HCT116 (cell line): ENCODE measurements around the gene NCOR1. TPM values are rescaled to one million over a fixed set of nuclear protein-coding genes. Genes with fewer than 3 reads are reported as not detected.

ENCODE experiments used
- ATAC-seq: fragments of 200-7000 bp; cut with Tn5 transposase; 2 replicates; pipeline ENCODE4 v1.9.1; 2020; ENCODE audit warnings: mild to moderate bottlenecking, moderate library complexity
- BruUV-seq: library from RNA; stranded (reverse); fragments of 400-500 nt; replicated peaks from 2 replicates; lab custom pipeline; 2021; lab: Mats Ljungman, UMichigan
- CTCF ChIA-PET: fragments of 300-600 bp; sonication (Branson Sonifier 250); formaldehyde crosslinking; loops from one replicate; lab custom pipeline; 2021; ENCODE audit warnings: antibody characterized with exemption; lab: Charles Lee
- POLR2A ChIA-PET: fragments of 300-600, 350-600 bp; sonication (Branson Sonifier 250); formaldehyde crosslinking; loops from one replicate; lab custom pipeline; 2021; ENCODE audit warnings: antibody characterized with exemption; lab: Charles Lee
- RAD21 ChIA-PET, 2 experiments: fragments of 300-600 bp; sonication (Branson Sonifier 250); formaldehyde crosslinking; loops; one replicate each; lab custom pipeline; 2023; ENCODE audit warnings: low total read pairs in 2 of 2; ENCODE audit not compliant: uncharacterized antibody in 2 of 2, unreplicated experiment in 2 of 2, low non-redundant PET in 1 of 2; lab: Charles Lee
- DNase-seq: peaks from one replicate; pipeline ENCODE4 v3.0.0-alpha.2; 2010; ENCODE audit warnings: low read depth, low spot score
- H2AFZ ChIP-seq: fragments of 200-600 bp; shearing (Covaris generic), sonication (generic); 2 replicates; pipeline ENCODE4 v1.6.1; 2017; ENCODE audit warnings: low read depth, mixed run types, mixed read lengths, antibody characterized with exemption, low read length; ENCODE audit not compliant: poor library complexity, severe bottlenecking
- H3K27ac ChIP-seq: 2 replicates; pipeline ENCODE4 v1.5.1; 2012; ENCODE audit warnings: low read depth, low read length
- H3K27me3 ChIP-seq: fragments of 200-600 bp; sonication (generic); 2 replicates; pipeline ENCODE4 v1.6.1; 2016; ENCODE audit warnings: mixed run types, low read length, mixed read lengths; ENCODE audit not compliant: insufficient read depth
- H3K36me3 ChIP-seq, 2 experiments: fragments of 200-500 bp in 1 of 2; fragments of 200-600 bp in 1 of 2; sonication (Bioruptor generic) in 1 of 2; sonication (generic) in 1 of 2; 2 replicates each; pipeline versions ENCODE4 v1.5.1 to v1.6.1; 2014 to 2016; ENCODE audit warnings: low read length in 2 of 2, inconsistent platforms in 1 of 2, mixed read lengths in 1 of 2, mixed run types in 1 of 2; ENCODE audit not compliant: insufficient read depth in 2 of 2, control insufficient read depth in 1 of 2
- H3K4me1 ChIP-seq, 2 experiments: fragments of 200-600 bp in 1 of 2; sonication (generic) in 1 of 2; 2 replicates each; pipeline versions ENCODE4 v1.5.1 to v1.6.1; 2012 to 2017; ENCODE audit warnings: low read length in 2 of 2, inconsistent platforms in 1 of 2, mild to moderate bottlenecking in 1 of 2, mixed read lengths in 1 of 2, mixed run types in 1 of 2, moderate library complexity in 1 of 2; ENCODE audit not compliant: insufficient read depth in 2 of 2, control insufficient read depth in 1 of 2
- H3K4me2 ChIP-seq: fragments of 200-600 bp; sonication (generic); 2 replicates; pipeline ENCODE4 v1.6.1; 2017; ENCODE audit warnings: mixed run types, low read length, mixed read lengths
- H3K4me3 ChIP-seq, 2 experiments: fragments of 200-600 bp in 1 of 2; sonication (generic) in 1 of 2; replicated peaks in 1 of 2; 2 replicates each; pipeline ENCODE4 v1.5.1; 2011 to 2016; ENCODE audit warnings: low read length in 2 of 2, control low read depth in 1 of 2, low read depth in 1 of 2, mild to moderate bottlenecking in 1 of 2, mixed read lengths in 1 of 2, mixed run types in 1 of 2
- H3K79me2 ChIP-seq: fragments of 200-600 bp; sonication (generic); 2 replicates; pipeline ENCODE4 v1.6.1; 2017; ENCODE audit warnings: mild to moderate bottlenecking, mixed run types, low read length, moderate library complexity, mixed read lengths; ENCODE audit not compliant: insufficient read depth
- H3K9ac ChIP-seq: fragments of 200-600 bp; sonication (generic); 2 replicates; pipeline ENCODE4 v1.6.1; 2016; ENCODE audit warnings: low read length, mixed read lengths
- H3K9me2 ChIP-seq: fragments of 200-600 bp; sonication (generic), shearing (Covaris generic); 2 replicates; pipeline ENCODE4 v1.6.1; 2017; ENCODE audit warnings: mixed run types, mild to moderate bottlenecking, moderate library complexity; ENCODE audit not compliant: insufficient read depth
- H3K9me3 ChIP-seq, 2 experiments: fragments of 200-500 bp in 1 of 2; fragments of 200-600 bp in 1 of 2; sonication (Bioruptor generic) in 1 of 2; sonication (generic) in 1 of 2; 2 replicates each; pipeline ENCODE4 v1.6.1; 2014 to 2017; ENCODE audit warnings: low read length in 2 of 2, mixed read lengths in 2 of 2, inconsistent platforms in 1 of 2, low read depth in 1 of 2, mild to moderate bottlenecking in 1 of 2, mixed run types in 1 of 2, moderate library complexity in 1 of 2; ENCODE audit not compliant: control insufficient read depth in 1 of 2, insufficient read depth in 1 of 2
- H4K20me1 ChIP-seq: fragments of 200-600 bp; sonication (generic), shearing (Covaris generic); 2 replicates; pipeline ENCODE4 v1.6.1; 2017; ENCODE audit warnings: mixed run types, mild to moderate bottlenecking, moderate library complexity; ENCODE audit not compliant: insufficient read depth
- CEBPB ChIP-seq: IDR thresholded peaks from 2 replicates; pipeline ENCODE4 v1.6.1; 2012; ENCODE audit warnings: low read depth
- CTCF ChIP-seq, 3 experiments: fragments of 200-600 bp in 1 of 3; sonication (generic) in 1 of 3; IDR thresholded peaks in 2 of 3; conservative IDR thresholded peaks in 1 of 3; 2 replicates each; pipeline ENCODE4 v1.5.1; 2012 to 2017; ENCODE audit warnings: low read depth in 2 of 3, low read length in 2 of 3, antibody characterized with exemption in 1 of 3, borderline replicate concordance in 1 of 3, control low read depth in 1 of 3, mild to moderate bottlenecking in 1 of 3, mixed read lengths in 1 of 3, mixed run types in 1 of 3, moderate library complexity in 1 of 3; ENCODE audit not compliant: insufficient read depth in 1 of 3
- ELF1 ChIP-seq: IDR thresholded peaks from 2 replicates; pipeline ENCODE4 v1.6.1; 2012; ENCODE audit warnings: low read depth, borderline replicate concordance
- EZH2phosphoT487 ChIP-seq: fragments of 200-600 bp; IDR thresholded peaks from 2 replicates; pipeline ENCODE4 v1.6.1; 2018; ENCODE audit warnings: antibody characterized with exemption, borderline replicate concordance
- FOSL1 ChIP-seq: IDR thresholded peaks from 2 replicates; pipeline ENCODE4 v1.6.1; 2012; ENCODE audit warnings: low read depth
- JUND ChIP-seq: IDR thresholded peaks from 2 replicates; pipeline ENCODE4 v1.6.1; 2012
- MAX ChIP-seq: IDR thresholded peaks from 2 replicates; pipeline ENCODE4 v1.6.1; 2012
- RAD21 ChIP-seq: IDR thresholded peaks from 2 replicates; pipeline ENCODE4 v1.6.1; 2012; ENCODE audit warnings: low read depth, mild to moderate bottlenecking
- SIN3A ChIP-seq: IDR thresholded peaks from 2 replicates; pipeline ENCODE4 v1.6.1; 2012; ENCODE audit warnings: low read depth
- SP1 ChIP-seq: IDR thresholded peaks from 2 replicates; pipeline ENCODE4 v1.6.1; 2012; ENCODE audit warnings: low read depth
- TCF7L2 ChIP-seq: IDR thresholded peaks from 2 replicates; pipeline ENCODE4 v1.7.0; 2011; ENCODE audit warnings: borderline replicate concordance, inconsistent platforms; ENCODE audit not compliant: insufficient read depth, insufficient read length; ENCODE audit errors: extremely low read depth
- YY1 ChIP-seq: IDR thresholded peaks from 2 replicates; pipeline ENCODE4 v1.6.1; 2011; ENCODE audit warnings: low read length, low read depth, moderate library complexity, mild to moderate bottlenecking; ENCODE audit not compliant: insufficient replicate concordance; ENCODE audit errors: extremely low read depth
- ZNF274 ChIP-seq: fragments of 200-500 bp; sonication (Bioruptor generic); IDR thresholded peaks from 2 replicates; pipeline ENCODE4 v1.6.1; 2014; ENCODE audit warnings: mild to moderate bottlenecking, low read depth, low read length, inconsistent platforms
- intact Hi-C: fragments of 100-400 bp; cut with micrococcal nuclease; formaldehyde crosslinking; loops from 2 replicates; pipeline ENCODE4 v1.10.0; 2022
- total RNA-seq: library from RNA; stranded (reverse); gene quantifications from one replicate; pipeline ENCODE4 v1.2.1, GENCODE V29; 2021; ENCODE audit not compliant: unreplicated experiment
- TF ChIP-seq, protein P1 (sequence below): IDR thresholded peaks from 2 replicates; pipeline ENCODE4 v1.6.1; 2012; ENCODE audit warnings: low read depth
- TF ChIP-seq, protein P2 (sequence below): IDR thresholded peaks from 2 replicates; pipeline ENCODE4 v1.6.1; 2012

Gene NCOR1
- total RNA-seq, 1 experiment from 2014 or later = 43.7 TPM

DNA sequence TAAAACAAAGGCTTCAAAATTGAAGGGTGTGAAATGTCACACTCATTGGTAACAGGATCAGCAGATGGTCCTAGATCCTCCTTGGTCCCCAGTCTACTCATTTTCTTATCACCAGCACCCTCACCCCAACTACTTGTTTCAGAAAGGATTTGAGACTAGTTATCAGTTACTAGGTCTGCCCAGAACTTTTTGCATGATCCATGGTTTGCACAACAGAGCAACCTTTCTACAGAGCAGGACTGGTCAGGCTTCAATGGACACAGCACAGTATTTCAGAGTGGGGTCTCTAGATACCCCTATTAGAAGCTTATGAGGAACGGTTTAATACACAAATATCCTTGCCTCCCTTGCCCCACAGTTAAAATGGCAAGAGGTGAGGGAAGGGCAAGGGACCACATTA is 190.1 kb downstream of the NCOR1 start:
- H3K9me3 ChIP-seq = no peaks in the 10 kb centered on the region
- no peaks in the 10 kb centered on the region for H3K27me3 ChIP-seq
- H3K27ac ChIP-seq = no peak overlapping the region
- H3K4me1 ChIP-seq = peaks cover 15 to 34% of the 10 kb centered on the region in 2 experiments
- peaks cover 91% of the 10 kb centered on the region for H3K79me2 ChIP-seq
- no peaks in the 10 kb centered on the region for H3K9me2 ChIP-seq
- ATAC-seq (no peak), DNase-seq (no peak)
- peaks cover 42% of the 10 kb centered on the region; the same call in 1 of the 2 replicates for H4K20me1 ChIP-seq
- H3K4me3 ChIP-seq = no peak overlapping the region
- CTCF ChIA-PET = no interaction called here
- no peak overlapping the region for H3K4me2 ChIP-seq
- peaks cover 26 to 69% of the 10 kb centered on the region in 2 experiments; a peak in 3 of 4 replicates for H3K36me3 ChIP-seq
- no TSS peak for BruUV-seq
- POLR2A ChIA-PET = interaction anchor here (0.6 kb wide), 1 partner anchor 30 kb away, joined by 3 read pairs; no protein-coding TSS in a partner anchor
- TF ChIP-seq ZNF274 = no peak
- no peak for TF ChIP-seq TCF7L2
- TF ChIP-seq EZH2phosphoT487 = no peak
- no peak for TF ChIP-seq ELF1
- no peak for TF ChIP-seq YY1
- no peak for TF ChIP-seq SIN3A
- TF ChIP-seq FOSL1 = no peak
- H2AFZ ChIP-seq = no peak overlapping the region
- RAD21 ChIA-PET = no interaction called here
- H3K9ac ChIP-seq = no peak overlapping the region
- intact Hi-C loops = no loop called here

GRCh38 chr17:16023881-16024280 is 191.5 kb downstream of the NCOR1 start:
- RAD21 ChIA-PET = no interaction called here
- Histone ChIP-seq H3K79me2 (peaks cover 94% of the 10 kb centered on the region), H3K4me1 (peaks cover 13 to 31% of the 10 kb centered on the region in 2 experiments), H3K36me3 (peaks cover 20 to 66% of the 10 kb centered on the region in 2 experiments; a peak in 3 of 4 replicates), H4K20me1 (peaks cover 46% of the 10 kb centered on the region; the same call in 1 of the 2 replicates), H3K4me2 (no peak overlapping the region), H2AFZ (no peak overlapping the region), H3K27ac (no peak overlapping the region), H3K9ac (no peak overlapping the region), H3K9me2 (no peaks in the 10 kb centered on the region), H3K9me3 (no peaks in the 10 kb centered on the region), H3K4me3 (no peak overlapping the region), H3K27me3 (no peaks in the 10 kb centered on the region)
- POLR2A ChIA-PET = interaction anchor here (1.3 kb wide), 1 partner anchor 24 kb away, joined by 4 read pairs; the partner anchor contains the start of genes TTC19 and ZSWIM7
- BruUV-seq = no TSS peak
- DNase-seq (no peak), ATAC-seq (no peak)
- CTCF ChIA-PET = no interaction called here
- intact Hi-C loops = no loop called here
- TF ChIP-seq EZH2phosphoT487 (no peak), CTCF (IDR thresholded peaks at IDR 0.05 in 2 of 3, conservative IDR thresholded peaks at IDR 0.05 in 1 of 3; ENCODE audit: borderline replicate concordance in 1 of 3, insufficient read depth in 1 of 3, low read depth in 2 of 3, low read length in 2 of 3) (no peak), ELF1 (no peak), CEBPB (no peak), SP1 (no peak), JUND (no peak), RAD21 (no peak), ZNF274 (no peak), MAX (no peak)
- TF ChIP-seq, protein P1, sequence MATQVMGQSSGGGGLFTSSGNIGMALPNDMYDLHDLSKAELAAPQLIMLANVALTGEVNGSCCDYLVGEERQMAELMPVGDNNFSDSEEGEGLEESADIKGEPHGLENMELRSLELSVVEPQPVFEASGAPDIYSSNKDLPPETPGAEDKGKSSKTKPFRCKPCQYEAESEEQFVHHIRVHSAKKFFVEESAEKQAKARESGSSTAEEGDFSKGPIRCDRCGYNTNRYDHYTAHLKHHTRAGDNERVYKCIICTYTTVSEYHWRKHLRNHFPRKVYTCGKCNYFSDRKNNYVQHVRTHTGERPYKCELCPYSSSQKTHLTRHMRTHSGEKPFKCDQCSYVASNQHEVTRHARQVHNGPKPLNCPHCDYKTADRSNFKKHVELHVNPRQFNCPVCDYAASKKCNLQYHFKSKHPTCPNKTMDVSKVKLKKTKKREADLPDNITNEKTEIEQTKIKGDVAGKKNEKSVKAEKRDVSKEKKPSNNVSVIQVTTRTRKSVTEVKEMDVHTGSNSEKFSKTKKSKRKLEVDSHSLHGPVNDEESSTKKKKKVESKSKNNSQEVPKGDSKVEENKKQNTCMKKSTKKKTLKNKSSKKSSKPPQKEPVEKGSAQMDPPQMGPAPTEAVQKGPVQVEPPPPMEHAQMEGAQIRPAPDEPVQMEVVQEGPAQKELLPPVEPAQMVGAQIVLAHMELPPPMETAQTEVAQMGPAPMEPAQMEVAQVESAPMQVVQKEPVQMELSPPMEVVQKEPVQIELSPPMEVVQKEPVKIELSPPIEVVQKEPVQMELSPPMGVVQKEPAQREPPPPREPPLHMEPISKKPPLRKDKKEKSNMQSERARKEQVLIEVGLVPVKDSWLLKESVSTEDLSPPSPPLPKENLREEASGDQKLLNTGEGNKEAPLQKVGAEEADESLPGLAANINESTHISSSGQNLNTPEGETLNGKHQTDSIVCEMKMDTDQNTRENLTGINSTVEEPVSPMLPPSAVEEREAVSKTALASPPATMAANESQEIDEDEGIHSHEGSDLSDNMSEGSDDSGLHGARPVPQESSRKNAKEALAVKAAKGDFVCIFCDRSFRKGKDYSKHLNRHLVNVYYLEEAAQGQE = no peak
- TF ChIP-seq, protein P2, sequence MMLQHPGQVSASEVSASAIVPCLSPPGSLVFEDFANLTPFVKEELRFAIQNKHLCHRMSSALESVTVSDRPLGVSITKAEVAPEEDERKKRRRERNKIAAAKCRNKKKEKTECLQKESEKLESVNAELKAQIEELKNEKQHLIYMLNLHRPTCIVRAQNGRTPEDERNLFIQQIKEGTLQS = no peak
